Activated CD4-positive, alpha-beta T cell treated with anti-CD3 and anti-CD28 coated beads for 4 hours (primary cell): ENCODE results near the gene SPIN2B.

ENCODE experiments used
- DNase-seq, 2 donors: peaks; one replicate each; pipeline ENCODE4 v3.0.0-alpha.2; 2020

SPIN2B gene

GRCh38 chrX:57070185-57070984 is 51.0 kb downstream of the SPIN2B start:
- DNase-seq: no peak
